WI38 (cell line): ENCODE measurements around the gene FOXA1.
A peak's percentile ranks its signal among the peaks of the same experiment; 100 is the strongest.
"Not testable (repeated sequence)": the region's sequence is repeated elsewhere in the genome, so short reads cannot be mapped to it uniquely, and the experiment has no call there.

ENCODE experiments used
- H3K4me3 ChIP-seq: 2 replicates; pipeline ENCODE4 v1.5.1; 2011; ENCODE audit warnings: low read depth, mild to moderate bottlenecking, control low read depth, low read length
- TF ChIP-seq, protein P1 (sequence below): IDR thresholded peaks from 2 replicates; pipeline ENCODE4 v1.5.1; 2012; ENCODE audit warnings: low read depth, mild to moderate bottlenecking, control low read depth, low read length

Gene FOXA1

DNA sequence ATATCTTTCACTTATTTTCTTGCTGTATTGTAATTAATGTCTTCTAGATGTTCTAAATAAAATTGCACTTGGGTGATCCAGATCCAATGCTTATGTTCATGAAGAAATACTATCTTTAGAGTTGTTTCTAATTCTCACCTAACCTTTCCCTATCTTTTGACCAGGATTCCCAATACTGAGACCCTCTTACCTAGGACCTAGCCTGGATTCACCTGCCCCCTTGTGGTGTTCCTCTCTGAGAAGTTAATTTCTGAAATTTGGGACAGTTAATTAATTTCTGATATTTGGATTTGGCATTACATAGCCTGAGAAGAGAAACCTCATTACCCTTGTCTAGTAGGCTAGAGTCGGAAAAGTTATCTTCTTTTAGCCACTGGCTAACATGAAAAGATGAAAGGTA, 29.5 kb downstream of the FOXA1 start:
- H3K4me3 ChIP-seq = no peak overlapping the region
- TF ChIP-seq, protein P1, sequence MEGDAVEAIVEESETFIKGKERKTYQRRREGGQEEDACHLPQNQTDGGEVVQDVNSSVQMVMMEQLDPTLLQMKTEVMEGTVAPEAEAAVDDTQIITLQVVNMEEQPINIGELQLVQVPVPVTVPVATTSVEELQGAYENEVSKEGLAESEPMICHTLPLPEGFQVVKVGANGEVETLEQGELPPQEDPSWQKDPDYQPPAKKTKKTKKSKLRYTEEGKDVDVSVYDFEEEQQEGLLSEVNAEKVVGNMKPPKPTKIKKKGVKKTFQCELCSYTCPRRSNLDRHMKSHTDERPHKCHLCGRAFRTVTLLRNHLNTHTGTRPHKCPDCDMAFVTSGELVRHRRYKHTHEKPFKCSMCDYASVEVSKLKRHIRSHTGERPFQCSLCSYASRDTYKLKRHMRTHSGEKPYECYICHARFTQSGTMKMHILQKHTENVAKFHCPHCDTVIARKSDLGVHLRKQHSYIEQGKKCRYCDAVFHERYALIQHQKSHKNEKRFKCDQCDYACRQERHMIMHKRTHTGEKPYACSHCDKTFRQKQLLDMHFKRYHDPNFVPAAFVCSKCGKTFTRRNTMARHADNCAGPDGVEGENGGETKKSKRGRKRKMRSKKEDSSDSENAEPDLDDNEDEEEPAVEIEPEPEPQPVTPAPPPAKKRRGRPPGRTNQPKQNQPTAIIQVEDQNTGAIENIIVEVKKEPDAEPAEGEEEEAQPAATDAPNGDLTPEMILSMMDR = 0 out of 2 replicates have a peak, but pooled peaks have one; percentile 10

DNA sequence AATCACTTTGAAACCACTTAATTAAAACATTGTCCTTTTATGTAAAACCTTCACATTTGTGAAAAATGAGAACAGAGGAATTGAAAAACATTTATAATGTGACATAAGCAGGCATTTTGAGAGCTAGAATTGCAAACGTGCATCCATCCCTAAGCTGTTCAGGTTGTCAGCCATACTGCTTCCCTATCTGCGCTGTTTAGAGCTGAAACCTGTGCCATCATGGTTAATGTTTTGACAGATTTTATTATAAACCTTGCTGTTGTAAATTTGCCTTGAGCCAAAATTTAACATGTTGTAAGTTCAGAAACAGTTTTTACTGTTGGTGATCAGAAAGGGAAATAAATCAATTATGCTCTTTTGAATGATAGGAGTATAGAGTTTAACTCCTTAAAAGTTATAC, 31.9 kb downstream of the FOXA1 start:
- TF ChIP-seq, protein P1 = no peak
- no peak overlapping the region for H3K4me3 ChIP-seq

DNA sequence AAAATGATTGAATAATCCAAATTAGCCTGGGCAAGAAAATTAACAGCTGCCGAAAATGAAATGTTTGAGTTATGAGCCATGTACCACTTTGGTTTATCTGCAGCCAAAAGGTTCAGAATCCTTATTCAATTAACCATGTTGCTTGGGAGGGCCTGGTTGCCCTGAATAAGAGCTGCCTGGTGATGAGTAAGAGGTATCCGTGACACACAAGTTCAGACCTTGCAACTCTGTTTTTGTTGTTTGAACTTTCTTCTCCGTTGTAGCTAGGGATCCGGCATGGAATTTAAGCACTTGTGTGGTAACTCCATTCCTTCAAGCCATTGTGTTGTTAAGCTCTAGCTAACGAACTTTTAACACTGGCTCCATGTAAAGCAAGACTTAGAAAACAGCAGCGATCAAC, 35.7 kb downstream of the FOXA1 start:
- H3K4me3 ChIP-seq = no peak overlapping the region
- TF ChIP-seq, protein P1 = no peak

DNA sequence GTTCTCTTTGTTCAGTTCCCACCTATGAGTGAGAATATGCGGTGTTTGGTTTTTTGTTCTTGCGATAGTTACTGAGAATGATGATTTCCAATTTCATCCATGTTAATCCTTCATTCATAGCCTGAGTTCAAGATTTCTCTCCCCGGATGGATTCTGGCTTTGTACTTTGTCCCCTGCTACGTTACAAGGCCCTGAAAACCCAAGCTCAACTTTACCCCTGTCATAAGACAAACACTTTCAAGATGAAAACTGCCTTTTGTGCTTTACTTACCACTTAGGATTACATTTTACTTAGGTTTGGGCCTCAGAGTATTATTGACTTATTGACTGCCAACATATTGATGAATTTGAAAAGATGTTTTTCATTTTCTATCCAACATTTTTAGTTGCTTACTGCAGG, 36.3 kb downstream of the FOXA1 start:
- H3K4me3 ChIP-seq = no peak overlapping the region
- TF ChIP-seq, protein P1 = no peak

DNA sequence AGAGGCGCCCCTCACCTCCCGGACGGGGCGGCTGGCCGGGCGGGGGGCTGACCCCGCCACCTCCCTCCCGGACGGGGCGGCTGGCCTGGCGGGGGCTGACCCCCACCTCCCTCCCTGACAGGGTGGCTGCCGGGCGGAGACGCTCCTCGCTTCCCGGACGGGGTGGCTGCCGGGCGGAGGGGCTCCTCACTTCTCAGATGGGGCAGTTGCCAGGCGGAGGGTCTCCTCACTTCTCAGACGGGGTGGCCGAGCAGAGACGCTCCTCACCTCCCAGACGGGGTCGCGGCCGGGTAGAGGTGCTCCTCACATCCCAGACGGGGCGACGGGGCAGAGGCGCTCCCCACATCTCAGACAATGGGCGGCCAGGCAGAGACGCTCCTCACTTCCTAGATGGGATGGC, 39.5 kb downstream of the FOXA1 start:
- not testable (repeated sequence) for H3K4me3 ChIP-seq

DNA sequence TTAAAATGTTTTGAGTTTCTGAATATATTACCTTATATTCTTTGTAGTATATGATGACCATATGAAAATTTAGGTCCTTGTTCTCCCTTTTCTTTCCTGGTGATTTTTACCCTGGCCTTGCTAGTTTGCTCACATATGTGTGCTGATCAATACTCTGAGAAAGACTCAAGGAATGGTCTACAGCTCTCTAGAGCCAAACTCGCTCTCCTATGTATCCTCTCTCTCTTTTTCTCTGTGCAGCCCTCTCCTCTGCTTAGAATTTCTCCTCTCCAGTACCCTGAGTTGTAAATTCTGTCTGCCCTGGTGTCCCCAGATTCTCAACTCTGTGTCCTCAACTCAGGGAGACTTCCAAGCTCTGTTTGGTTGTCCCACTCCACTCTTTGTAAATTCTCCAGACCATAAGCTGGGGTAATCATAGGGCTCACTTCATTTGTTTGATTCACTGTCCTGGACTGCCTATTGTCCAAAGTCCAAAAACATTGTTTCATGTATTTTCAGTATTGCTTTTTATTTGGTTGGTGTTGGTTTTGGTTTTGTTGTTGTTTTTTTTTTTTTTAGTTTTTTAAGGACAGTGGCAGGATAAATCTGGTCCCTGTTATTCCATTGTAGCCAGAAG, 41.0 kb downstream of the FOXA1 start:
- no peak overlapping the region for H3K4me3 ChIP-seq
- TF ChIP-seq, protein P1 = no peak

DNA sequence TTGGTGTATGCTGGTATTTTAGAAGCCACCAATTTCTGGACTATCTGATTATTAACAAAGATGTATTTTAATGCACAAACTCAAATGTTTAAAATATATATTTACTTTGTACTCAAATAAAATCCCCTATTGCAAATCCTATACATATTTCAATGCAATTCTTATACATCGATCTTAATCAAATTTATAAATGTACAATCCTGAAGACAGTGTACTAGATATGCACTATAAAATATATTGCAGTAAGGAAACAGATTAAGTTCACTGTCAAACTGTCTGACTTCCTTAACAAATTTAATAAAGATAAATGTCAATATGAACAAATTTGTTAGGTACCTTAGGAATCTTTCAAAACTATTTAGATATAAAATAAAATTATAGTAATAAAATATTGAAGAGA, 43.9 kb downstream of the FOXA1 start:
- H3K4me3 ChIP-seq = no peak overlapping the region
- TF ChIP-seq, protein P1 = no peak

DNA sequence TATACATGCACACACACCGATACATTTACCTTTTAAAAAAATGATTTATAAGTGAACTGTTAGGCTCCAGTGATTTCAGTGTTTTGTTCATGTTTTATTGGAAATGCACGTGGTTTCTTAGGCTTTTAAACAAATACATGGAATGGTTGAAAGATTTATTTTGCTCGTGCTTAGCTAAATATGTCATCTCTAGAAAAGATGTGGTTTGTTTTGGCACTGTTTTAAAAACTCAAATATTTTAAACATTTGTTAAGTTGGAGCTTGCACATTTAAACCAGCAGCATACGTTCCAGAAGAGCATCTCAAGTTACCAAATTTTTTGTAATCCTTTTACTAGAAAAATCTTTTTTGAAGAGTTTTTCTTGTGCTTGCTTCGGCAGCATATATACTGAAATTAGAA, 44.5 kb downstream of the FOXA1 start:
- TF ChIP-seq, protein P1 = no peak
- H3K4me3 ChIP-seq = no peak overlapping the region
